Caco-2 (cell line): Measurements from ENCODE around the gene OTUD6A. TPM values are rescaled to one million over a fixed set of nuclear protein-coding genes. Genes with fewer than 3 reads are reported as not detected.
A peak's percentile ranks its signal among the peaks of the same experiment; 100 is the strongest.

Source experiments
- BruUV-seq: library from RNA; stranded (reverse); fragments of 400-500 nt; replicated peaks from 2 replicates; lab custom pipeline; 2021; lab: Mats Ljungman, UMichigan
- CTCF ChIA-PET: fragments of 300-600 bp; sonication (Branson Sonifier 250); formaldehyde crosslinking; loops from one replicate; lab custom pipeline; 2022; ENCODE audit warnings: antibody characterized with exemption; lab: Charles Lee
- POLR2A ChIA-PET: fragments of 300-600 bp; sonication (Branson Sonifier 250); formaldehyde crosslinking; loops from one replicate; lab custom pipeline; 2022; ENCODE audit warnings: antibody characterized with exemption; lab: Charles Lee
- DNase-seq, 2 experiments: peaks; one replicate each; pipeline versions ENCODE4 v3.0.0 to v3.0.0-alpha.2; 2020 to 2022
- H3K27me3 ChIP-seq: replicated peaks from 2 replicates; pipeline ENCODE4 v1.6.0; 2011; ENCODE audit warnings: low read length; ENCODE audit not compliant: control insufficient read depth, insufficient read depth
- H3K36me3 ChIP-seq: 2 replicates; pipeline ENCODE4 v1.5.1; 2011; ENCODE audit warnings: low read length; ENCODE audit not compliant: control insufficient read depth, insufficient read depth
- H3K4me1 ChIP-seq: fragments of 250-450 bp; sonication (Bioruptor Pico); 2 replicates; pipeline ENCODE4 v1.5.1; 2020; ENCODE audit warnings: mild to moderate bottlenecking
- H3K4me3 ChIP-seq: 2 replicates; pipeline ENCODE4 v1.5.1; 2011; ENCODE audit warnings: low read depth, mild to moderate bottlenecking, control low read depth, low read length
- H3K9me3 ChIP-seq: fragments of 250-450 bp; sonication (Bioruptor Pico); 2 replicates; pipeline ENCODE4 v1.5.1; 2020; ENCODE audit warnings: mild to moderate bottlenecking, moderate library complexity
- H3K27ac Mint-ChIP-seq: one replicate; pipeline ENCODE4 v1.8.0; 2022; ENCODE audit warnings: mixed read lengths; ENCODE audit not compliant: unreplicated experiment
- H3K27me3 Mint-ChIP-seq: one replicate; pipeline ENCODE4 v1.8.0; 2022; ENCODE audit warnings: mixed read lengths; ENCODE audit not compliant: insufficient read depth, unreplicated experiment
- H3K36me3 Mint-ChIP-seq: one replicate; pipeline ENCODE4 v1.8.0; 2022; ENCODE audit warnings: mild to moderate bottlenecking, mixed read lengths; ENCODE audit not compliant: insufficient read depth, unreplicated experiment
- H3K4me1 Mint-ChIP-seq: one replicate; pipeline ENCODE4 v1.8.0; 2022; ENCODE audit warnings: low read depth, mixed read lengths; ENCODE audit not compliant: unreplicated experiment
- H3K4me3 Mint-ChIP-seq: one replicate; pipeline ENCODE4 v1.8.0; 2022; ENCODE audit warnings: mild to moderate bottlenecking, moderate library complexity, mixed read lengths; ENCODE audit not compliant: unreplicated experiment
- H3K9me3 Mint-ChIP-seq: one replicate; pipeline ENCODE4 v1.8.0; 2022; ENCODE audit warnings: mixed read lengths; ENCODE audit not compliant: unreplicated experiment
- CTCF ChIP-seq, 2 experiments: fragments of 200-600 bp in 1 of 2; IDR thresholded peaks; 1 replicate in 1 of 2; 2 replicates in 1 of 2; pipeline versions ENCODE4 v1.5.1 to v1.8.0; 2011 to 2022; ENCODE audit warnings: antibody characterized with exemption in 1 of 2, control low read depth in 1 of 2, inconsistent platforms in 1 of 2, low read depth in 1 of 2, low read length in 1 of 2, mild to moderate bottlenecking in 1 of 2, moderate library complexity in 1 of 2; ENCODE audit not compliant: insufficient read depth in 1 of 2, severe bottlenecking in 1 of 2, unreplicated experiment in 1 of 2
- intact Hi-C: fragments of 100-400 bp; cut with micrococcal nuclease; formaldehyde crosslinking; loops from one replicate; pipeline ENCODE4 v1.10.0; 2022; ENCODE audit not compliant: unreplicated experiment
- total RNA-seq: library from RNA; stranded (reverse); gene quantifications from 2 replicates; pipeline ENCODE4 v1.2.3, GENCODE V29; 2022

The OTUD6A gene
- total RNA-seq, 1 experiment from 2014 or later: not detected

GRCh38 chrX:70039758-70040157 is 22.5 kb upstream of the OTUD6A start:
- TF ChIP-seq CTCF (IDR thresholded peaks at IDR 0.05; ENCODE audit: insufficient read depth in 1 of 2, low read depth in 1 of 2, low read length in 1 of 2, severe bottlenecking in 1 of 2, unreplicated experiment in 1 of 2): no peak
- H3K36me3 ChIP-seq: no peaks in the 10 kb centered on the region
- Mint-ChIP-seq H3K4me3 (no peak overlapping the region), H3K36me3 (no peaks in the 10 kb centered on the region), H3K9me3 (no peaks in the 10 kb centered on the region), H3K27me3 (peaks cover 1% of the 10 kb centered on the region), H3K4me1 (peaks cover 4% of the 10 kb centered on the region), H3K27ac (no peak overlapping the region)
- no peaks in the 10 kb centered on the region for H3K27me3 ChIP-seq
- BruUV-seq: no TSS peak
- no peak for DNase-seq
- CTCF ChIA-PET: no interaction called here
- no peak overlapping the region for H3K4me3 ChIP-seq
- no peaks in the 10 kb centered on the region for H3K4me1 ChIP-seq
- intact Hi-C loops: no loop called here
- no peaks in the 10 kb centered on the region for H3K9me3 ChIP-seq
- POLR2A ChIA-PET: no interaction called here

- Mint-ChIP-seq H3K27ac (no peak overlapping the region), H3K4me1 (peaks cover 4% of the 10 kb centered on the region), H3K27me3 (peaks cover 5% of the 10 kb centered on the region), H3K9me3 (no peaks in the 10 kb centered on the region), H3K4me3 (no peak overlapping the region), H3K36me3 (no peaks in the 10 kb centered on the region)
- intact Hi-C loops: no loop called here
- no peaks in the 10 kb centered on the region for H3K36me3 ChIP-seq
- no peak overlapping the region for H3K4me3 ChIP-seq
- no peaks in the 10 kb centered on the region for H3K4me1 ChIP-seq
- no peak for TF ChIP-seq CTCF (IDR thresholded peaks at IDR 0.05; ENCODE audit: insufficient read depth in 1 of 2, low read depth in 1 of 2, low read length in 1 of 2, severe bottlenecking in 1 of 2, unreplicated experiment in 1 of 2)
- no peak for DNase-seq
- H3K9me3 ChIP-seq: no peaks in the 10 kb centered on the region
- ChIA-PET POLR2A (no interaction called here), CTCF (no interaction called here)
- no TSS peak for BruUV-seq
- H3K27me3 ChIP-seq: no peaks in the 10 kb centered on the region
These were observed 20.3 kb upstream of the OTUD6A start for GRCh38 chrX:70041993-70042392.

- no TSS peak for BruUV-seq
These were observed 19.6 kb upstream of the OTUD6A start for GRCh38 chrX:70042399-70043371.

More at GRCh38 chrX:70042399-70043371, 19.6 kb upstream of the OTUD6A start:
- H3K36me3 Mint-ChIP-seq: no peaks in the 10 kb centered on the region
- H3K9me3 ChIP-seq: no peaks in the 10 kb centered on the region
- peak in 1 of 2 experiments; percentile 2 for DNase-seq
- no peak overlapping the region for H3K4me3 ChIP-seq
- H3K4me3 Mint-ChIP-seq: no peak overlapping the region
- intact Hi-C loops: no loop called here
- CTCF ChIA-PET: no interaction called here
- POLR2A ChIA-PET: no interaction called here
- peaks cover 5% of the 10 kb centered on the region for H3K27me3 Mint-ChIP-seq
- H3K4me1 ChIP-seq: no peaks in the 10 kb centered on the region
- H3K27me3 ChIP-seq: no peaks in the 10 kb centered on the region
- H3K9me3 Mint-ChIP-seq: no peaks in the 10 kb centered on the region
- TF ChIP-seq CTCF (IDR thresholded peaks at IDR 0.05; ENCODE audit: insufficient read depth in 1 of 2, low read depth in 1 of 2, low read length in 1 of 2, severe bottlenecking in 1 of 2, unreplicated experiment in 1 of 2): no peak
- H3K36me3 ChIP-seq: no peaks in the 10 kb centered on the region
- H3K4me1 Mint-ChIP-seq: peaks cover 4% of the 10 kb centered on the region
- H3K27ac Mint-ChIP-seq: no peak overlapping the region
